ENCODE results near the gene STMN1. TPM values are rescaled to one million over a fixed set of nuclear protein-coding genes. Genes with fewer than 3 reads are reported as not detected.

Gene STMN1
- polyA plus RNA-seq, 1 donor (not counting 4 experiments of a cell fraction or from before 2014, with no cell fraction given), result 82.8 TPM

- Histone ChIP-seq H3K36me3 (ENCODE audit: control insufficient read depth in 2 of 2, extremely low read depth in 1 of 2, insufficient read depth in 2 of 2, low read length in 2 of 2) (no peaks in the 10 kb centered on the region), H3K27ac (ENCODE audit: control insufficient read depth, insufficient read depth, low read length) (no peak overlapping the region), H3K4me2 (ENCODE audit: control insufficient read depth, extremely low read depth, insufficient read depth, low read depth, low read length) (no peak overlapping the region), H2AFZ (ENCODE audit: control insufficient read depth, low read length) (no peak overlapping the region), H3K9ac (ENCODE audit: control insufficient read depth, extremely low read depth, insufficient read depth, low read length) (no peak overlapping the region), H3K27me3 (ENCODE audit: control insufficient read depth, extremely low read depth, insufficient read depth, low read length) (no peaks in the 10 kb centered on the region), H3K4me1 (ENCODE audit: control insufficient read depth, extremely low read depth, insufficient read depth, low read length) (peaks cover 9% of the 10 kb centered on the region), H3K9me3 (ENCODE audit: control insufficient read depth, low read depth, low read length) (no peaks in the 10 kb centered on the region), H3K4me3 (ENCODE audit: control insufficient read depth in 2 of 3, extremely low read depth in 1 of 3, insufficient read depth in 2 of 3, low read depth in 1 of 3, low read length in 3 of 3) (no peak overlapping the region), H4K20me1 (ENCODE audit: control insufficient read depth, extremely low read depth, insufficient read depth, low read length) (no peaks in the 10 kb centered on the region), H3K9me1 (ENCODE audit: control insufficient read depth, extremely low read depth, insufficient read depth, low read length) (no peaks in the 10 kb centered on the region), H3K79me2 (ENCODE audit: control insufficient read depth, insufficient read depth, low read length) (no peaks in the 10 kb centered on the region)
- no peak for FAIRE-seq
- no peak for DNase-seq (ENCODE audit: low read depth, low spot score)
- dilution Hi-C loops (cut with MboI; ENCODE audit: extremely low pct_ligation_motif_present, low sequenced_read_pairs), result no loop called here
- TF ChIP-seq EZH2 (IDR thresholded peaks at IDR 0.05; ENCODE audit: low read length), result no peak
- TF ChIP-seq CTCF (optimal IDR thresholded peaks at IDR 0.05 in 1 of 3, IDR thresholded peaks at IDR 0.05 in 1 of 3, conservative IDR thresholded peaks at IDR 0.05 in 1 of 3; ENCODE audit: extremely low read depth in 1 of 3, insufficient read depth in 2 of 3, low read length in 3 of 3), result no peak
These were observed 21.5 kb upstream of the STMN1 start for GRCh38 chr1:25927521-25928265.

- TF ChIP-seq EZH2 (IDR thresholded peaks at IDR 0.05; ENCODE audit: low read length) (no peak), CTCF (optimal IDR thresholded peaks at IDR 0.05 in 1 of 3, IDR thresholded peaks at IDR 0.05 in 1 of 3, conservative IDR thresholded peaks at IDR 0.05 in 1 of 3; ENCODE audit: extremely low read depth in 1 of 3, insufficient read depth in 2 of 3, low read length in 3 of 3) (no peak)
- Histone ChIP-seq H3K4me2 (ENCODE audit: control insufficient read depth, extremely low read depth, insufficient read depth, low read depth, low read length) (no peak overlapping the region), H3K79me2 (ENCODE audit: control insufficient read depth, insufficient read depth, low read length) (no peaks in the 10 kb centered on the region), H3K9me1 (ENCODE audit: control insufficient read depth, extremely low read depth, insufficient read depth, low read length) (no peaks in the 10 kb centered on the region), H3K27ac (ENCODE audit: control insufficient read depth, insufficient read depth, low read length) (no peak overlapping the region), H3K9ac (ENCODE audit: control insufficient read depth, extremely low read depth, insufficient read depth, low read length) (no peak overlapping the region), H3K9me3 (ENCODE audit: control insufficient read depth, low read depth, low read length) (no peaks in the 10 kb centered on the region), H3K4me3 (ENCODE audit: control insufficient read depth in 2 of 3, extremely low read depth in 1 of 3, insufficient read depth in 2 of 3, low read depth in 1 of 3, low read length in 3 of 3) (no peak overlapping the region), H4K20me1 (ENCODE audit: control insufficient read depth, extremely low read depth, insufficient read depth, low read length) (no peaks in the 10 kb centered on the region), H3K4me1 (ENCODE audit: control insufficient read depth, extremely low read depth, insufficient read depth, low read length) (peaks cover 16% of the 10 kb centered on the region), H2AFZ (ENCODE audit: control insufficient read depth, low read length) (no peak overlapping the region), H3K27me3 (ENCODE audit: control insufficient read depth, extremely low read depth, insufficient read depth, low read length) (no peaks in the 10 kb centered on the region), H3K36me3 (ENCODE audit: control insufficient read depth in 2 of 2, extremely low read depth in 1 of 2, insufficient read depth in 2 of 2, low read length in 2 of 2) (no peaks in the 10 kb centered on the region)
- DNase-seq (ENCODE audit: low read depth, low spot score) (no peak), FAIRE-seq (no peak)
- dilution Hi-C loops (cut with MboI; ENCODE audit: extremely low pct_ligation_motif_present, low sequenced_read_pairs), result no loop called here
These were observed 20.7 kb upstream of the STMN1 start for GRCh38 chr1:25926731-25927496.
